Loucy (cell line): ENCODE results near the gene TNFRSF8.

Source experiments
- H2AFZ ChIP-seq: fragments of 200-600 bp; sonication (generic); 2 replicates; pipeline ENCODE4 v1.6.0; 2016; ENCODE audit warnings: antibody characterized with exemption, mild to moderate bottlenecking, low read length, moderate library complexity
- H3F3A ChIP-seq: fragments of 200-600 bp; 2 replicates; pipeline ENCODE4 v1.6.0; 2016; ENCODE audit warnings: antibody characterized with exemption, low read depth, mild to moderate bottlenecking
- H3K27me3 ChIP-seq: fragments of 200-600 bp; sonication (generic); 2 replicates; pipeline ENCODE4 v1.6.1; 2014; ENCODE audit warnings: low read length, mild to moderate bottlenecking; ENCODE audit not compliant: insufficient read depth, poor library complexity, severe bottlenecking
- H3K36me3 ChIP-seq: fragments of 200-600 bp; sonication (generic); 2 replicates; pipeline ENCODE4 v1.6.1; 2016; ENCODE audit warnings: low read length; ENCODE audit not compliant: insufficient read depth
- H3K4me1 ChIP-seq: fragments of 200-600 bp; sonication (generic); 2 replicates; pipeline ENCODE4 v1.5.1; 2014; ENCODE audit warnings: low read length, mild to moderate bottlenecking; ENCODE audit not compliant: insufficient read depth, poor library complexity, severe bottlenecking
- H3K4me2 ChIP-seq: fragments of 200-600 bp; sonication (generic); 2 replicates; pipeline ENCODE4 v1.6.0; 2014; ENCODE audit warnings: antibody characterized with exemption, low read length, low read depth, mild to moderate bottlenecking; ENCODE audit not compliant: poor library complexity, severe bottlenecking
- H3K4me3 ChIP-seq: fragments of 200-600 bp; sonication (generic); 2 replicates; pipeline ENCODE4 v1.5.1; 2014; ENCODE audit warnings: low read length, mild to moderate bottlenecking, mixed read lengths; ENCODE audit not compliant: poor library complexity, severe bottlenecking
- H3K79me2 ChIP-seq: fragments of 200-600 bp; sonication (generic); 2 replicates; pipeline ENCODE4 v1.6.1; 2014; ENCODE audit warnings: low read length; ENCODE audit not compliant: insufficient read depth
- H3K9ac ChIP-seq: fragments of 200-600 bp; sonication (generic); 2 replicates; pipeline ENCODE4 v1.6.0; 2014; ENCODE audit warnings: mild to moderate bottlenecking, low read depth, low read length, moderate library complexity; ENCODE audit not compliant: poor library complexity, severe bottlenecking
- H3K9me2 ChIP-seq: fragments of 200-600 bp; sonication (generic); replicated peaks from 2 replicates; pipeline ENCODE4 v1.6.1; 2016; ENCODE audit warnings: low read depth, low read length, mixed read lengths
- H3K9me3 ChIP-seq: fragments of 200-600 bp; sonication (generic); 2 replicates; pipeline ENCODE4 v1.6.1; 2014; ENCODE audit warnings: mild to moderate bottlenecking, antibody characterized with exemption, low read length, low read depth; ENCODE audit not compliant: insufficient read depth
- H4K20me1 ChIP-seq: fragments of 200-600 bp; sonication (generic); 2 replicates; pipeline ENCODE4 v1.6.0; 2014; ENCODE audit warnings: antibody characterized with exemption, low read length, mild to moderate bottlenecking; ENCODE audit not compliant: insufficient read depth, poor library complexity, severe bottlenecking
- EZH2phosphoT487 ChIP-seq: fragments of 200-600 bp; IDR thresholded peaks from 2 replicates; pipeline ENCODE4 v1.6.1; 2018; ENCODE audit warnings: antibody characterized with exemption, mild to moderate bottlenecking, moderate library complexity, borderline replicate concordance
- TF ChIP-seq, protein P1 (sequence below): fragments of 200-600 bp; sonication (generic); conservative IDR thresholded peaks from 2 replicates; pipeline ENCODE4 v1.5.1; 2014; ENCODE audit warnings: mild to moderate bottlenecking, antibody characterized with exemption, low read length

The TNFRSF8 gene

DNA sequence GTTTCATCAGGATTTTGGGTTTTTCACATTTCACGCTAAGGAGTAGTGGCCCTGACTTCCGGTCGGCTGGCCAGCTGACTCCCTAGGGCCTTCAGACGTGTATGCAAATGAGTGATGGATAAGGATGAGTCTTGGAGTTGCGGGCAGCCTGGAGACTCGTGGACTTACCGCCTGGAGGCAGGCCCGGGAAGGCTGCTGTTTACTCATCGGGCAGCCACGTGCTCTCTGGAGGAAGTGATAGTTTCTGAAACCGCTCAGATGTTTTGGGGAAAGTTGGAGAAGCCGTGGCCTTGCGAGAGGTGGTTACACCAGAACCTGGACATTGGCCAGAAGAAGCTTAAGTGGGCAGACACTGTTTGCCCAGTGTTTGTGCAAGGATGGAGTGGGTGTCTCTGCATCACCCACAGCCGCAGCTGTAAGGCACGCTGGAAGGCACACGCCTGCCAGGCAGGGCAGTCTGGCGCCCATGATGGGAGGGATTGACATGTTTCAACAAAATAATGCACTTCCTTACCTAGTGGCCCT lies 80.6 kb downstream of the TNFRSF8 start:
- Histone ChIP-seq H3K9me3 (no peaks in the 10 kb centered on the region), H2AFZ (no peak overlapping the region), H3K27me3 (no peaks in the 10 kb centered on the region), H3K36me3 (no peaks in the 10 kb centered on the region), H3K9ac (no peak overlapping the region), H4K20me1 (no peaks in the 10 kb centered on the region), H3K79me2 (no peaks in the 10 kb centered on the region), H3K9me2 (no peaks in the 10 kb centered on the region), H3F3A (no peaks in the 10 kb centered on the region), H3K4me1 (peaks cover 22% of the 10 kb centered on the region), H3K4me3 (no peak overlapping the region), H3K4me2 (no peak overlapping the region)
- no peak for TF ChIP-seq EZH2phosphoT487
- TF ChIP-seq, protein P1, sequence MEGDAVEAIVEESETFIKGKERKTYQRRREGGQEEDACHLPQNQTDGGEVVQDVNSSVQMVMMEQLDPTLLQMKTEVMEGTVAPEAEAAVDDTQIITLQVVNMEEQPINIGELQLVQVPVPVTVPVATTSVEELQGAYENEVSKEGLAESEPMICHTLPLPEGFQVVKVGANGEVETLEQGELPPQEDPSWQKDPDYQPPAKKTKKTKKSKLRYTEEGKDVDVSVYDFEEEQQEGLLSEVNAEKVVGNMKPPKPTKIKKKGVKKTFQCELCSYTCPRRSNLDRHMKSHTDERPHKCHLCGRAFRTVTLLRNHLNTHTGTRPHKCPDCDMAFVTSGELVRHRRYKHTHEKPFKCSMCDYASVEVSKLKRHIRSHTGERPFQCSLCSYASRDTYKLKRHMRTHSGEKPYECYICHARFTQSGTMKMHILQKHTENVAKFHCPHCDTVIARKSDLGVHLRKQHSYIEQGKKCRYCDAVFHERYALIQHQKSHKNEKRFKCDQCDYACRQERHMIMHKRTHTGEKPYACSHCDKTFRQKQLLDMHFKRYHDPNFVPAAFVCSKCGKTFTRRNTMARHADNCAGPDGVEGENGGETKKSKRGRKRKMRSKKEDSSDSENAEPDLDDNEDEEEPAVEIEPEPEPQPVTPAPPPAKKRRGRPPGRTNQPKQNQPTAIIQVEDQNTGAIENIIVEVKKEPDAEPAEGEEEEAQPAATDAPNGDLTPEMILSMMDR = no peak

DNA sequence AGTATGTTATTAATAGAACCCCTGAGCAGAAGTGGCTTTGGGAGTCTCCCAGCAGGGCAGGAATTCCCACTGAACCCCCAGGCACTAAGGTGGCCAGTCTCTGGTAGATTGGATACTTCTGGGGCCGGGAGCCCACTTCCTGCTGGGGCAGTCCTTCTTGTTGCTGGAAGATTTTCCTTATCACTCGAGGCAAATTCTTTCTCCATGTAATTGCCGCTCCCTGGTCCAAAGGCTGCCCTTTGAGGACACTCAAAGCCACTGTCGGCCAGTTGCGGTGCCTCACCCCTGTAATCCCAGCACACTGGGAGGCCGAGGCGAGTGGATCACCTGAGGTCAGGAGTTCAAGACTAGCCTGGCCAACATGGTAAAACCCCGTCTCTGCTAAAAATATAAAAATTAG lies 81.1 kb downstream of the TNFRSF8 start:
- no peaks in the 10 kb centered on the region for H3K27me3 ChIP-seq
- no peaks in the 10 kb centered on the region for H3K79me2 ChIP-seq
- H3K4me3 ChIP-seq = no peak overlapping the region
- H3K9ac ChIP-seq = no peak overlapping the region
- H3K9me2 ChIP-seq = no peaks in the 10 kb centered on the region
- H2AFZ ChIP-seq = no peak overlapping the region
- H3K4me2 ChIP-seq = no peak overlapping the region
- H4K20me1 ChIP-seq = no peaks in the 10 kb centered on the region
- H3F3A ChIP-seq = no peaks in the 10 kb centered on the region
- peaks cover 28% of the 10 kb centered on the region for H3K4me1 ChIP-seq
- no peaks in the 10 kb centered on the region for H3K36me3 ChIP-seq
- H3K9me3 ChIP-seq = no peaks in the 10 kb centered on the region
- TF ChIP-seq, protein P1 = no peak
- TF ChIP-seq EZH2phosphoT487 = no peak

DNA sequence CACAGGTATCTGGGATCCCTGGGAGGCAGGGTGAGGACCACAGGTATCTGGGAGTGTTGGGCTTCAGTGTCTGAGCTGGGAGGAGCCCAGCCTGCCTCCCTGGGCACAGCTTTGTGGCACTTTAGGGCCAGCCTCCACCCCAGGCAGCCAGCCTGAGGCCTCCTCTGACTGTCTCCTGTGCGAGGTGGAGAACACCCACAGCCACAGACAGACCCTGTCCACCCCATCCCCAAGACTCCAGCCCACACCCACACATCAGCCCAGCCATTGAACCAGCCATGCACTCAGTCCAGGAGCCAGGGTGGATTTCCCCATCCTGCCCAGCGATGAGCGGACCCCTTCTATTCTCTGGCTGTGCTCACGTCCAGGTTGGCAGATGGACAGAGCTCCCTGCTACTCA lies 81.9 kb downstream of the TNFRSF8 start:
- Histone ChIP-seq H3K4me1 (peaks cover 35% of the 10 kb centered on the region), H4K20me1 (no peaks in the 10 kb centered on the region), H3F3A (no peaks in the 10 kb centered on the region), H3K27me3 (no peaks in the 10 kb centered on the region), H3K9me2 (no peaks in the 10 kb centered on the region), H3K36me3 (no peaks in the 10 kb centered on the region), H3K9me3 (no peaks in the 10 kb centered on the region), H3K9ac (no peak overlapping the region), H3K4me3 (no peak overlapping the region), H2AFZ (no peak overlapping the region), H3K79me2 (no peaks in the 10 kb centered on the region), H3K4me2 (no peak overlapping the region)
- TF ChIP-seq, protein P1 = no peak
- no peak for TF ChIP-seq EZH2phosphoT487
